Measurements from ENCODE around the gene CHMP4A.

DNA sequence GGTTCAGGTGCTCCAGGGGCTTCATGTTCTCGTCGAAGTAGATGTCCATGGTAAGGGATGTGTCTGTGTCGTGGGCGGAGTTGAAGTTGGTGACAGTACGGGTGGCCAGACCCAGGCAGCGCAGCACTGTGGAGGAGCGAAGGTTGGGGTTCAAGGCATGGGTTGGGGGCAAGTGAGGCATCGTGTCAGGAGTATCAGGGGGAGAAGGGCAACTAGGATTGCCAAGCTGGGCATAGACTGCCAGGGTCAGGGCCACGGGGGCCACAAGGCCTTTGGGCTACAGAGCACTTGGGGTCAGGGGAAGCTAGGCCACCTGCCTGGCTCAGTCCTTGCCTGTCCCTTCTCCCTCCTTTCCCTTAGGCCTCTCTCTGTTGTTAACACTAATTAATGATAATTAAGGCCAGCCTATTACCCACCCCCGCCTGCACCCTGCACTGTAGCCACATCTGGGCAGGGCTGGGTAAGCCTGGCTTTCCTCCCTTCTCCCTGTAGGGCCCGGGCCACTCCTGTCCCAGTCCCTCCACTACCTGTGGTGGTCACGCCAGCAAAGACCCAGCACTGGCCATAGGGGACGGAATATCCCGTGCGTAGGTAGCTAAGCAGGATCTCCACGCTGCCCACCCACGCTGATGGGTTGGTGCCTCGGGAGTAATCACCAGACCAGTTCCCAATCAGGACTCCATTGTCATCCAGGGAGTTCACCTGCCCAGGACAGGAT is 45.4 kb upstream of the CHMP4A start:
- TF ChIP-seq ZNF350 (CRISPR knock-in tag; IDR thresholded peaks at IDR 0.05; ENCODE audit: borderline replicate concordance, low read depth) (no peak), NCOA2 (CRISPR knock-in tag; IDR thresholded peaks at IDR 0.05) (no peak), ZNF10 (CRISPR knock-in tag; IDR thresholded peaks at IDR 0.05; ENCODE audit: borderline replicate concordance, low read depth) (no peak), CHD4 (IDR thresholded peaks at IDR 0.05; ENCODE audit: borderline replicate concordance, low read length) (no peak), ZEB1 (IDR thresholded peaks at IDR 0.05; ENCODE audit: insufficient replicate concordance, low read depth) (no peak), ZNF605 (CRISPR knock-in tag; IDR thresholded peaks at IDR 0.05) (no peak), KAT2B (IDR thresholded peaks at IDR 0.05; ENCODE audit: borderline replicate concordance, low read depth, low read length) (no peak)
- TF ChIP-seq, protein P1, sequence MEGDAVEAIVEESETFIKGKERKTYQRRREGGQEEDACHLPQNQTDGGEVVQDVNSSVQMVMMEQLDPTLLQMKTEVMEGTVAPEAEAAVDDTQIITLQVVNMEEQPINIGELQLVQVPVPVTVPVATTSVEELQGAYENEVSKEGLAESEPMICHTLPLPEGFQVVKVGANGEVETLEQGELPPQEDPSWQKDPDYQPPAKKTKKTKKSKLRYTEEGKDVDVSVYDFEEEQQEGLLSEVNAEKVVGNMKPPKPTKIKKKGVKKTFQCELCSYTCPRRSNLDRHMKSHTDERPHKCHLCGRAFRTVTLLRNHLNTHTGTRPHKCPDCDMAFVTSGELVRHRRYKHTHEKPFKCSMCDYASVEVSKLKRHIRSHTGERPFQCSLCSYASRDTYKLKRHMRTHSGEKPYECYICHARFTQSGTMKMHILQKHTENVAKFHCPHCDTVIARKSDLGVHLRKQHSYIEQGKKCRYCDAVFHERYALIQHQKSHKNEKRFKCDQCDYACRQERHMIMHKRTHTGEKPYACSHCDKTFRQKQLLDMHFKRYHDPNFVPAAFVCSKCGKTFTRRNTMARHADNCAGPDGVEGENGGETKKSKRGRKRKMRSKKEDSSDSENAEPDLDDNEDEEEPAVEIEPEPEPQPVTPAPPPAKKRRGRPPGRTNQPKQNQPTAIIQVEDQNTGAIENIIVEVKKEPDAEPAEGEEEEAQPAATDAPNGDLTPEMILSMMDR (CRISPR knock-in tag; IDR thresholded peaks at IDR 0.05): no peak
- TF ChIP-seq, protein P2, sequence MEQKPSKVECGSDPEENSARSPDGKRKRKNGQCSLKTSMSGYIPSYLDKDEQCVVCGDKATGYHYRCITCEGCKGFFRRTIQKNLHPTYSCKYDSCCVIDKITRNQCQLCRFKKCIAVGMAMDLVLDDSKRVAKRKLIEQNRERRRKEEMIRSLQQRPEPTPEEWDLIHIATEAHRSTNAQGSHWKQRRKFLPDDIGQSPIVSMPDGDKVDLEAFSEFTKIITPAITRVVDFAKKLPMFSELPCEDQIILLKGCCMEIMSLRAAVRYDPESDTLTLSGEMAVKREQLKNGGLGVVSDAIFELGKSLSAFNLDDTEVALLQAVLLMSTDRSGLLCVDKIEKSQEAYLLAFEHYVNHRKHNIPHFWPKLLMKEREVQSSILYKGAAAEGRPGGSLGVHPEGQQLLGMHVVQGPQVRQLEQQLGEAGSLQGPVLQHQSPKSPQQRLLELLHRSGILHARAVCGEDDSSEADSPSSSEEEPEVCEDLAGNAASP (CRISPR knock-in tag; IDR thresholded peaks at IDR 0.05; ENCODE audit: borderline replicate concordance): no peak
- TF ChIP-seq, protein P3, sequence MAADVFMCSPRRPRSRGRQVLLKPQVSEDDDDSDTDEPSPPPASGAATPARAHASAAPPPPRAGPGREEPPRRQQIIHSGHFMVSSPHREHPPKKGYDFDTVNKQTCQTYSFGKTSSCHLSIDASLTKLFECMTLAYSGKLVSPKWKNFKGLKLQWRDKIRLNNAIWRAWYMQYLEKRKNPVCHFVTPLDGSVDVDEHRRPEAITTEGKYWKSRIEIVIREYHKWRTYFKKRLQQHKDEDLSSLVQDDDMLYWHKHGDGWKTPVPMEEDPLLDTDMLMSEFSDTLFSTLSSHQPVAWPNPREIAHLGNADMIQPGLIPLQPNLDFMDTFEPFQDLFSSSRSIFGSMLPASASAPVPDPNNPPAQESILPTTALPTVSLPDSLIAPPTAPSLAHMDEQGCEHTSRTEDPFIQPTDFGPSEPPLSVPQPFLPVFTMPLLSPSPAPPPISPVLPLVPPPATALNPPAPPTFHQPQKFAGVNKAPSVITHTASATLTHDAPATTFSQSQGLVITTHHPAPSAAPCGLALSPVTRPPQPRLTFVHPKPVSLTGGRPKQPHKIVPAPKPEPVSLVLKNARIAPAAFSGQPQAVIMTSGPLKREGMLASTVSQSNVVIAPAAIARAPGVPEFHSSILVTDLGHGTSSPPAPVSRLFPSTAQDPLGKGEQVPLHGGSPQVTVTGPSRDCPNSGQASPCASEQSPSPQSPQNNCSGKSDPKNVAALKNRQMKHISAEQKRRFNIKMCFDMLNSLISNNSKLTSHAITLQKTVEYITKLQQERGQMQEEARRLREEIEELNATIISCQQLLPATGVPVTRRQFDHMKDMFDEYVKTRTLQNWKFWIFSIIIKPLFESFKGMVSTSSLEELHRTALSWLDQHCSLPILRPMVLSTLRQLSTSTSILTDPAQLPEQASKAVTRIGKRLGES (CRISPR knock-in tag; IDR thresholded peaks at IDR 0.05; ENCODE audit: borderline replicate concordance): no peak

Measured in HepG2 (cell line).